ENCODE measurements around the gene CCDC152. TPM values are rescaled to one million over a fixed set of nuclear protein-coding genes. Genes with fewer than 3 reads are reported as not detected.
A peak's percentile ranks its signal among the peaks of the same experiment; 100 is the strongest.
"Not testable (repeated sequence)": the region's sequence is repeated elsewhere in the genome, so short reads cannot be mapped to it uniquely, and the experiment has no call there.

The CCDC152 gene
- total RNA-seq, 6 donors from 2014 or later, result 0.11 to 8.4 (median 0.58) TPM

- Histone ChIP-seq H3K4me1 (peaks cover 8 to 35% (median 16%) of the 10 kb centered on the region in 4 donors), H3K36me3 (peaks cover 0 to 23% (median 0%) of the 10 kb centered on the region in 4 donors), H3K9me3 (no peaks in the 10 kb centered on the region), H3K4me3 (peak overlapping the region; percentile 42 to 64 (median 54)), H3K27ac (peak overlapping the region; percentile 71 to 85 (median 80)), H3K27me3 (no peaks in the 10 kb centered on the region)
- DNase-seq (no peak), ATAC-seq (ENCODE audit: low FRiP score in 2 of 2) (peak in 1 of 2 donors; percentile 38)
- WGBS, 2 donors, result 28 to 36% methylated on average over 3 of the region's 3 CpGs
- TF ChIP-seq POLR2A (IDR thresholded peaks at IDR 0.05) (no peak), EP300 (IDR thresholded peaks at IDR 0.05) (no peak), POLR2AphosphoS5 (IDR thresholded peaks at IDR 0.05) (no peak)
- TF ChIP-seq, protein P1, sequence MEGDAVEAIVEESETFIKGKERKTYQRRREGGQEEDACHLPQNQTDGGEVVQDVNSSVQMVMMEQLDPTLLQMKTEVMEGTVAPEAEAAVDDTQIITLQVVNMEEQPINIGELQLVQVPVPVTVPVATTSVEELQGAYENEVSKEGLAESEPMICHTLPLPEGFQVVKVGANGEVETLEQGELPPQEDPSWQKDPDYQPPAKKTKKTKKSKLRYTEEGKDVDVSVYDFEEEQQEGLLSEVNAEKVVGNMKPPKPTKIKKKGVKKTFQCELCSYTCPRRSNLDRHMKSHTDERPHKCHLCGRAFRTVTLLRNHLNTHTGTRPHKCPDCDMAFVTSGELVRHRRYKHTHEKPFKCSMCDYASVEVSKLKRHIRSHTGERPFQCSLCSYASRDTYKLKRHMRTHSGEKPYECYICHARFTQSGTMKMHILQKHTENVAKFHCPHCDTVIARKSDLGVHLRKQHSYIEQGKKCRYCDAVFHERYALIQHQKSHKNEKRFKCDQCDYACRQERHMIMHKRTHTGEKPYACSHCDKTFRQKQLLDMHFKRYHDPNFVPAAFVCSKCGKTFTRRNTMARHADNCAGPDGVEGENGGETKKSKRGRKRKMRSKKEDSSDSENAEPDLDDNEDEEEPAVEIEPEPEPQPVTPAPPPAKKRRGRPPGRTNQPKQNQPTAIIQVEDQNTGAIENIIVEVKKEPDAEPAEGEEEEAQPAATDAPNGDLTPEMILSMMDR (IDR thresholded peaks at IDR 0.05), result no peak
These were observed 54.4 kb downstream of the CCDC152 start for GRCh38 chr5:42810834-42811590.

DNA sequence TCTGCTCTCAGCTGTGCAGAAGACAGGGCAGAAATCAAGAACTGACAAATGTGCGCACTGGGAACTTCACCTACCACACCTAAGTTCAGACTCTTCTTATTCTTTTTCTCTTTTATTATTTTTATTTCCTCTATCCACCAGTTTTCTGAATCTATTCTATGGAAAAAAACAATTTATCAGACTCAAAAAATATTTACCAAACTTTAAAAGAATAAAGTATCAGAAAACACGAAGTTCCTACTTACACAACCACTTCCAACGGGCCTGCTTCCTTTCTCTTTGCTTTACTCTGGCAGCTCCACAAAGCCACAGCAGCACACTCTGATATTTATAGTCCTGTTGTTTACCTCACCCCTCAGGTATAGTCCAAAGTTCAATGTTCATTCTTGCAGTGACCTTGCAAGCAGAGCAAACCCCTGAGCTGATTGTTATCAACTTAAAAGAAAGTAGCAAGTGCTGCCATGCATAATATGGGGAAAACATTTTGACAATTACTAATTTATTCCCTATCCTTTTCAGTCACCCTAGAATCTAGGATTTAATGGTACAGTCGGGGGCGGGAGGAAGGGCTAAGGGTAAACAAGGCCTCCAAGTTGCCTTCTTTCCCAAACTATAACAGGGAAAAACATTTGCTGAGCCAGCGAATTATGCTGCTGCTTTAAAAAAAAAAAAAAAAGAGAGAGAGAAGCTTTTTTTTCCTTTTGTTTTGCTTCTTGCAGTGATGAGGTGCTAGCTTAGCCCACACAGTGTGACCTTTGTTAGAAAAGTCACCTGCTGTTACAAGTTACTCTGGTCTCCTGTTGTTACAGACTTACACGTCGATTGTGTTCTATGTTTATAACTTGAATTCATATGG, 55.2 kb downstream of the CCDC152 start, which contains the start of gene SELENOP:
TSS of gene SELENOP (minus strand) at position 302 of the 856 bp plus-strand sequence. CDS start 3,539 bp downstream, outside the sequence.
- Histone ChIP-seq H3K9me3 (no peaks in the 10 kb centered on the region), H3K36me3 (peaks cover 0 to 15% (median 0%) of the 10 kb centered on the region in 4 donors), H3K4me1 (peaks cover under 1 to 30% (median 16%) of the 10 kb centered on the region in 4 donors), H3K27me3 (no peaks in the 10 kb centered on the region), H3K4me3 (peak within 1 kb of the TSS; percentile 42 to 64 (median 54)), H3K27ac (peak within 1 kb of the TSS; percentile 71 to 85 (median 80))
- no peak for TF ChIP-seq EP300 (IDR thresholded peaks at IDR 0.05)
- peak; percentile 81 to 94 for TF ChIP-seq POLR2AphosphoS5 (IDR thresholded peaks at IDR 0.05)
- TF ChIP-seq, protein P1 (IDR thresholded peaks at IDR 0.05), result no peak
- TF ChIP-seq POLR2A (IDR thresholded peaks at IDR 0.05), result peak; percentile 18 to 93 (median 74)
- 13% methylated on average over 8 of the region's 8 CpGs for WGBS, 2 donors
- ATAC-seq (ENCODE audit: low FRiP score in 2 of 2) (peak; percentile 94 to 95), DNase-seq (peak in 1 of 2 donors; percentile 63)

DNA sequence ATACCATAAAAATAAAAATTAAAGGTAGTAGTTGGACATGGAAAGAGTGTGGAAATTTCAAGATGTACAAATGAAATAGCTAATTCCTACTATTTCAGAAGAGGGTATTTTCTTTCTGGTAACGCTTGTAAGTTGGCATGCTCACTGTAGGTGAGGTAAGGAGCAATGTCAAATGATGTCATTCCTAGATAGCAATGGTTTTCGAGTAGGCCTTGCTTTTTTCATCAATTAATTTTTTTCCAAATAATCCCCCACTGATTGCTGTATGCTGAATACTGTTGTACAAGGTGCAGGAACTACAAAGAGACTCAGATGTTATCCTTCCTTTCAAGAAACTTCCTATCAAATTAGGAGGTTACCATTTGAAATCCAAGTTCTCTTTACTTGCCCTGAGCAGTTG, 56.0 kb downstream of the CCDC152 start:
- peak overlapping the region in 3 of 4 donors; percentile 71 to 85 (median 77) for H3K27ac ChIP-seq
- peaks cover 0 to 7% (median 0%) of the 10 kb centered on the region in 4 donors for H3K36me3 ChIP-seq
- WGBS, 2 donors, result 68 to 81% methylated on average over 2 of the region's 2 CpGs
- H3K4me1 ChIP-seq, result peaks cover 0 to 22% (median 14%) of the 10 kb centered on the region in 4 donors
- H3K9me3 ChIP-seq, result no peaks in the 10 kb centered on the region
- TF ChIP-seq POLR2AphosphoS5 (IDR thresholded peaks at IDR 0.05) (no peak), EP300 (IDR thresholded peaks at IDR 0.05) (no peak), POLR2A (IDR thresholded peaks at IDR 0.05) (no peak)
- TF ChIP-seq, protein P1 (IDR thresholded peaks at IDR 0.05), result no peak
- no peak for ATAC-seq (ENCODE audit: low FRiP score in 2 of 2)
- no peaks in the 10 kb centered on the region for H3K27me3 ChIP-seq
- no peak for DNase-seq
- peak overlapping the region in 1 of 4 donors; percentile 56 for H3K4me3 ChIP-seq

DNA sequence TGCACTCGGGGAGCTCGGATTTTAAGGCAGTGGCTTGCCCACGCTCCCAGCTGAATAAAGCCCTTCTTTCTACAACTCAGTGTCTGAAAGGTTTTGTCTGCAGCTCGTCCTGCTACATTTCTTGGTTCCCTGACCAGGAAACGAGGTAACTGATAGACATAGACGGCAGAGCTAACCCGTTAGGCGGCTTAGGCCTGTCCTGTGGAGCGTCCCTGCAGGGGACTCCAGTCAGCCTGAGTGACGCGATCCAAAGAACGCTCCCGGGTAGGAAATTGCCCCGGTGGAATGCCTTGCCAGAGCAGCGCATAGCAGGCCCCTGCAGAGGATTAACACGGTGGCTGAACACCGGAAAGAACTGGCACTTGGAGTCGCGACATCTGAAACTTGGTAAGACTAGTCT, 56.9 kb downstream of the CCDC152 start:
- Histone ChIP-seq H3K27me3 (no peaks in the 10 kb centered on the region), H3K27ac (no peak overlapping the region), H3K4me1 (peaks cover 0 to 13% (median 6%) of the 10 kb centered on the region in 4 donors), H3K9me3 (no peaks in the 10 kb centered on the region), H3K36me3 (no peaks in the 10 kb centered on the region), H3K4me3 (no peak overlapping the region)
- no peak for ATAC-seq (ENCODE audit: low FRiP score in 2 of 2)
- DNase-seq, result no peak
- TF ChIP-seq POLR2AphosphoS5 (IDR thresholded peaks at IDR 0.05) (no peak), POLR2A (IDR thresholded peaks at IDR 0.05) (no peak), EP300 (IDR thresholded peaks at IDR 0.05) (no peak)
- TF ChIP-seq, protein P1 (IDR thresholded peaks at IDR 0.05), result no peak
- 89 to 90% methylated on average over 12 to 17 of the region's 19 CpGs for WGBS, 2 donors

GRCh38 chr5:42816546-42816945, 59.9 kb downstream of the CCDC152 start:
- WGBS, 2 donors, result 93 to 98% methylated on average over 1 to 2 of the region's 2 CpGs
- H3K4me1 ChIP-seq; H3K9me3 ChIP-seq; H3K4me3 ChIP-seq; ATAC-seq (ENCODE audit: low FRiP score in 2 of 2); H3K27me3 ChIP-seq; H3K36me3 ChIP-seq; DNase-seq; H3K27ac ChIP-seq: not testable (repeated sequence)
